Measurements from ENCODE around the gene ARHGAP33.

DNA sequence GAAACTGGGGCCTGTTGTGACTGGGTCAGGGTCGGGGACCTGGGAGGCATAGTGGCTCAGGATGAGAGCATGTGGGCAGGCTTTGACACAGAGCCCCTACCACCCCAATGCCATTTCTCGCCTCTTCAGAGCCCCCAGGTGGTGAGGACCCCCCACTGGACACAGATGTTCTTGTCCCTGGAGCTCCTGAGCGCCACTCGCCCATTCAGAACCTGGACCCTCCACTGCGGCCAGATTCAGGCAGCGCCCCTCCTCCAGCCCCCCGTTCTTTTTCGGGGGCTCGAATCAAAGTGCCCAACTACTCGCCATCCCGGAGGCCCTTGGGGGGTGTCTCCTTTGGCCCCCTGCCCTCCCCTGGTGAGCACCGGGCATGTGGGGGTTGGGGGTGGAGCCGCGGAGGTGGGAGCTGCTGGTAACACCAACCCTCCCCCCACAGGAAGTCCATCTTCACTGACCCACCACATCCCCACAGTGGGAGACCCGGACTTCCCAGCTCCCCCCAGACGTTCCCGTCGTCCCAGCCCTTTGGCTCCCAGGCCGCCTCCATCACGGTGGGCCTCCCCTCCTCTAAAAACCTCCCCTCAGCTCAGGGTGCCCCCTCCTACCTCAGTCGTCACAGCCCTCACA lies 43.5 kb upstream of the ARHGAP33 start:
- TF ChIP-seq, protein P1, sequence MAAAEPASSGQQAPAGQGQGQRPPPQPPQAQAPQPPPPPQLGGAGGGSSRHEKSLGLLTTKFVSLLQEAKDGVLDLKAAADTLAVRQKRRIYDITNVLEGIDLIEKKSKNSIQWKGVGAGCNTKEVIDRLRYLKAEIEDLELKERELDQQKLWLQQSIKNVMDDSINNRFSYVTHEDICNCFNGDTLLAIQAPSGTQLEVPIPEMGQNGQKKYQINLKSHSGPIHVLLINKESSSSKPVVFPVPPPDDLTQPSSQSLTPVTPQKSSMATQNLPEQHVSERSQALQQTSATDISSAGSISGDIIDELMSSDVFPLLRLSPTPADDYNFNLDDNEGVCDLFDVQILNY (CRISPR knock-in tag; IDR thresholded peaks at IDR 0.05): no peak
- TF ChIP-seq JUN (CRISPR knock-in tag; IDR thresholded peaks at IDR 0.05) (no peak), ZNF232 (CRISPR knock-in tag; IDR thresholded peaks at IDR 0.05) (no peak), CREB1 (CRISPR knock-in tag; IDR thresholded peaks at IDR 0.05) (no peak), TEAD4 (CRISPR knock-in tag; IDR thresholded peaks at IDR 0.05) (no peak), ZNF219 (CRISPR knock-in tag; IDR thresholded peaks at IDR 0.05; ENCODE audit: borderline replicate concordance) (no peak), ATF1 (CRISPR knock-in tag; IDR thresholded peaks at IDR 0.05) (no peak), ELF4 (CRISPR knock-in tag; IDR thresholded peaks at IDR 0.05; ENCODE audit: low read depth) (no peak)
- TF ChIP-seq, protein P2, sequence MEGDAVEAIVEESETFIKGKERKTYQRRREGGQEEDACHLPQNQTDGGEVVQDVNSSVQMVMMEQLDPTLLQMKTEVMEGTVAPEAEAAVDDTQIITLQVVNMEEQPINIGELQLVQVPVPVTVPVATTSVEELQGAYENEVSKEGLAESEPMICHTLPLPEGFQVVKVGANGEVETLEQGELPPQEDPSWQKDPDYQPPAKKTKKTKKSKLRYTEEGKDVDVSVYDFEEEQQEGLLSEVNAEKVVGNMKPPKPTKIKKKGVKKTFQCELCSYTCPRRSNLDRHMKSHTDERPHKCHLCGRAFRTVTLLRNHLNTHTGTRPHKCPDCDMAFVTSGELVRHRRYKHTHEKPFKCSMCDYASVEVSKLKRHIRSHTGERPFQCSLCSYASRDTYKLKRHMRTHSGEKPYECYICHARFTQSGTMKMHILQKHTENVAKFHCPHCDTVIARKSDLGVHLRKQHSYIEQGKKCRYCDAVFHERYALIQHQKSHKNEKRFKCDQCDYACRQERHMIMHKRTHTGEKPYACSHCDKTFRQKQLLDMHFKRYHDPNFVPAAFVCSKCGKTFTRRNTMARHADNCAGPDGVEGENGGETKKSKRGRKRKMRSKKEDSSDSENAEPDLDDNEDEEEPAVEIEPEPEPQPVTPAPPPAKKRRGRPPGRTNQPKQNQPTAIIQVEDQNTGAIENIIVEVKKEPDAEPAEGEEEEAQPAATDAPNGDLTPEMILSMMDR (IDR thresholded peaks at IDR 0.05): no peak
- TF ChIP-seq, protein P3, sequence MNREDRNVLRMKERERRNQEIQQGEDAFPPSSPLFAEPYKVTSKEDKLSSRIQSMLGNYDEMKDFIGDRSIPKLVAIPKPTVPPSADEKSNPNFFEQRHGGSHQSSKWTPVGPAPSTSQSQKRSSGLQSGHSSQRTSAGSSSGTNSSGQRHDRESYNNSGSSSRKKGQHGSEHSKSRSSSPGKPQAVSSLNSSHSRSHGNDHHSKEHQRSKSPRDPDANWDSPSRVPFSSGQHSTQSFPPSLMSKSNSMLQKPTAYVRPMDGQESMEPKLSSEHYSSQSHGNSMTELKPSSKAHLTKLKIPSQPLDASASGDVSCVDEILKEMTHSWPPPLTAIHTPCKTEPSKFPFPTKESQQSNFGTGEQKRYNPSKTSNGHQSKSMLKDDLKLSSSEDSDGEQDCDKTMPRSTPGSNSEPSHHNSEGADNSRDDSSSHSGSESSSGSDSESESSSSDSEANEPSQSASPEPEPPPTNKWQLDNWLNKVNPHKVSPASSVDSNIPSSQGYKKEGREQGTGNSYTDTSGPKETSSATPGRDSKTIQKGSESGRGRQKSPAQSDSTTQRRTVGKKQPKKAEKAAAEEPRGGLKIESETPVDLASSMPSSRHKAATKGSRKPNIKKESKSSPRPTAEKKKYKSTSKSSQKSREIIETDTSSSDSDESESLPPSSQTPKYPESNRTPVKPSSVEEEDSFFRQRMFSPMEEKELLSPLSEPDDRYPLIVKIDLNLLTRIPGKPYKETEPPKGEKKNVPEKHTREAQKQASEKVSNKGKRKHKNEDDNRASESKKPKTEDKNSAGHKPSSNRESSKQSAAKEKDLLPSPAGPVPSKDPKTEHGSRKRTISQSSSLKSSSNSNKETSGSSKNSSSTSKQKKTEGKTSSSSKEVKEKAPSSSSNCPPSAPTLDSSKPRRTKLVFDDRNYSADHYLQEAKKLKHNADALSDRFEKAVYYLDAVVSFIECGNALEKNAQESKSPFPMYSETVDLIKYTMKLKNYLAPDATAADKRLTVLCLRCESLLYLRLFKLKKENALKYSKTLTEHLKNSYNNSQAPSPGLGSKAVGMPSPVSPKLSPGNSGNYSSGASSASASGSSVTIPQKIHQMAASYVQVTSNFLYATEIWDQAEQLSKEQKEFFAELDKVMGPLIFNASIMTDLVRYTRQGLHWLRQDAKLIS (CRISPR knock-in tag; IDR thresholded peaks at IDR 0.05; ENCODE audit: borderline replicate concordance): no peak
- TF ChIP-seq, protein P4, sequence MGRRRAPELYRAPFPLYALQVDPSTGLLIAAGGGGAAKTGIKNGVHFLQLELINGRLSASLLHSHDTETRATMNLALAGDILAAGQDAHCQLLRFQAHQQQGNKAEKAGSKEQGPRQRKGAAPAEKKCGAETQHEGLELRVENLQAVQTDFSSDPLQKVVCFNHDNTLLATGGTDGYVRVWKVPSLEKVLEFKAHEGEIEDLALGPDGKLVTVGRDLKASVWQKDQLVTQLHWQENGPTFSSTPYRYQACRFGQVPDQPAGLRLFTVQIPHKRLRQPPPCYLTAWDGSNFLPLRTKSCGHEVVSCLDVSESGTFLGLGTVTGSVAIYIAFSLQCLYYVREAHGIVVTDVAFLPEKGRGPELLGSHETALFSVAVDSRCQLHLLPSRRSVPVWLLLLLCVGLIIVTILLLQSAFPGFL (CRISPR knock-in tag; IDR thresholded peaks at IDR 0.05; ENCODE audit: borderline replicate concordance): no peak
- TF ChIP-seq, protein P5, sequence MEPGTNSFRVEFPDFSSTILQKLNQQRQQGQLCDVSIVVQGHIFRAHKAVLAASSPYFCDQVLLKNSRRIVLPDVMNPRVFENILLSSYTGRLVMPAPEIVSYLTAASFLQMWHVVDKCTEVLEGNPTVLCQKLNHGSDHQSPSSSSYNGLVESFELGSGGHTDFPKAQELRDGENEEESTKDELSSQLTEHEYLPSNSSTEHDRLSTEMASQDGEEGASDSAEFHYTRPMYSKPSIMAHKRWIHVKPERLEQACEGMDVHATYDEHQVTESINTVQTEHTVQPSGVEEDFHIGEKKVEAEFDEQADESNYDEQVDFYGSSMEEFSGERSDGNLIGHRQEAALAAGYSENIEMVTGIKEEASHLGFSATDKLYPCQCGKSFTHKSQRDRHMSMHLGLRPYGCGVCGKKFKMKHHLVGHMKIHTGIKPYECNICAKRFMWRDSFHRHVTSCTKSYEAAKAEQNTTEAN (CRISPR knock-in tag; IDR thresholded peaks at IDR 0.05): no peak
- TF ChIP-seq, protein P6, sequence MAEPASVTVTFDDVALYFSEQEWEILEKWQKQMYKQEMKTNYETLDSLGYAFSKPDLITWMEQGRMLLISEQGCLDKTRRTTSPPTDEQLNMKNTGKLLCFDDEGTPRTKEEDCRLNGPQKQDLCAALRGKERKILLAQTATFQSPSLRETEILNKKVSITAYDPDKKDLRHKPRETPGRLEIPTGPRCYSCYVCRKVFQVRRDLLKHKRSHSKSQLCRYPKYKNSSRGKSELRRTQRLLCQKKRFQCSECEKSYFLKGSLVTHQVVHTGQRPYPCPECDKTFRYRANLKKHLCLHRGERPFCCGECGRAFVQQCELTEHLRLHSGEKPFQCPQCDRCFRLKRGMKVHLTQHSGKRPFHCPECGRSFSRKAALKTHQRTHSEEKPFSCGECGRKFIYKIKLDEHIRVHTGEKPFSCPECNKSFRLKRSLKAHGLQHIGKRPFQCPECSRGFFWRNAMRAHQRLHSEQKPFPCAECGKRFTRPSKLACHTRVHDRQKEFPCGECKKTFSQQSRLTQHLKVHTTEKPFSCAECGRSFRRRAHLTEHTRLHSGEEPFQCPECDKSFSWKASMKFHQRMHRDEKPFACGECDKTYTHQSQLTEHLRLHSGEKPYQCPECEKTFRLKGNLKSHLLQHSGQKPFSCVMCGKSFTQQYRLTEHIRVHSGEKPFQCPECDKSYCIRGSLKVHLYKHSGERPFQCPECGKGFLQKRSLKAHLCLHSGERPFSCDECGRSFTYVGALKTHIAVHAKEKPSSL (CRISPR knock-in tag; conservative IDR thresholded peaks at IDR 0.05): no peak

Measured in WTC11 (cell line).